GM12878 (cell line): ENCODE data around the gene LRP1. TPM values are rescaled to one million over a fixed set of nuclear protein-coding genes. Genes with fewer than 3 reads are reported as not detected.

Experiments used
- ATAC-seq: fragments of 200-7000 bp; cut with Tn5 transposase; 3 replicates; pipeline ENCODE4 v1.9.1; 2020; ENCODE audit warnings: mild to moderate bottlenecking, moderate library complexity
- BruUV-seq: library from RNA; stranded (reverse); fragments of 400-500 nt; replicated peaks from 2 replicates; lab custom pipeline; 2021; lab: Mats Ljungman, UMichigan
- CTCF ChIA-PET: fragments of 300-600 bp; sonication (Branson Sonifier 250); formaldehyde crosslinking; extraction: SDS; loops from one replicate; lab custom pipeline; 2021; ENCODE audit warnings: inconsistent platforms; lab: Yijun Ruan, JAX
- POLR2A ChIA-PET: fragments of 350-600 bp; formaldehyde crosslinking; extraction: SDS; loops from one replicate; lab custom pipeline; 2021; ENCODE audit warnings: inconsistent platforms; lab: Charles Lee
- RAD21 ChIA-PET: fragments of 300-600 bp; sonication (Branson Sonifier 250); formaldehyde crosslinking; loops from one replicate; lab custom pipeline; 2023; ENCODE audit warnings: antibody characterized with exemption; ENCODE audit not compliant: unreplicated experiment; lab: Charles Lee
- SMC1A ChIA-PET: fragments of 300-600 bp; sonication (Branson Sonifier 250); formaldehyde crosslinking; loops from one replicate; lab custom pipeline; 2023; ENCODE audit not compliant: unreplicated experiment, uncharacterized antibody; lab: Charles Lee
- DNase-seq: peaks from one replicate; pipeline ENCODE4 v3.0.0-alpha.2; 2011; ENCODE audit warnings: low read depth, low spot score
- FAIRE-seq: peaks from 3 replicates; lab custom pipeline; 2011; peaks lifted over from hg19 to GRCh38; lab: Jason Lieb, UNC
- H2AFZ ChIP-seq: 2 replicates; pipeline ENCODE4 v1.6.0; 2011; ENCODE audit warnings: low read depth, low read length, control low read depth; ENCODE audit not compliant: control insufficient read depth
- H3K27ac ChIP-seq: 2 replicates; pipeline ENCODE4 v1.5.1; 2011; ENCODE audit warnings: control low read depth; ENCODE audit not compliant: control insufficient read depth, insufficient read depth
- H3K27me3 ChIP-seq, 2 experiments: replicated peaks in 1 of 2; 2 replicates each; pipeline versions ENCODE4 v1.6.0 to v1.6.1; 2011; ENCODE audit warnings: low read length in 1 of 2; ENCODE audit not compliant: control insufficient read depth in 2 of 2, insufficient read depth in 2 of 2
- H3K36me3 ChIP-seq, 2 experiments: 2 replicates each; pipeline ENCODE4 v1.5.1; 2011; ENCODE audit warnings: low read length in 1 of 2; ENCODE audit not compliant: control insufficient read depth in 2 of 2, insufficient read depth in 2 of 2
- H3K4me1 ChIP-seq: 2 replicates; pipeline ENCODE4 v1.6.1; 2011; ENCODE audit warnings: mild to moderate bottlenecking, low read length, moderate library complexity, mixed read lengths; ENCODE audit not compliant: control insufficient read depth, insufficient read depth
- H3K4me2 ChIP-seq: 2 replicates; pipeline ENCODE4 v1.6.0; 2011; ENCODE audit warnings: control low read depth; ENCODE audit not compliant: control insufficient read depth, insufficient read depth
- H3K4me3 ChIP-seq: fragments of 200-600 bp; sonication (generic); 2 replicates; pipeline ENCODE4 v1.5.1; 2016
- H3K79me2 ChIP-seq: 2 replicates; pipeline ENCODE4 v1.6.0; 2011; ENCODE audit warnings: low read length; ENCODE audit not compliant: control insufficient read depth, insufficient read depth
- H3K9ac ChIP-seq: 2 replicates; pipeline ENCODE4 v1.8.0; 2011; ENCODE audit warnings: low read length, control low read depth, mixed read lengths; ENCODE audit not compliant: control insufficient read depth, insufficient read depth
- H3K9me3 ChIP-seq: replicated peaks from 3 replicates; pipeline ENCODE4 v1.5.1; 2011; ENCODE audit warnings: mild to moderate bottlenecking, low read length; ENCODE audit not compliant: control insufficient read depth, insufficient read depth
- H4K20me1 ChIP-seq: 2 replicates; pipeline ENCODE4 v1.6.0; 2011; ENCODE audit not compliant: control insufficient read depth, insufficient read depth
- CHD2 ChIP-seq: IDR thresholded peaks from 2 replicates; pipeline ENCODE4 v1.6.1; 2011; ENCODE audit warnings: low read depth, low read length, improper control_type of control experiment, borderline replicate concordance
- CREM ChIP-seq: IDR thresholded peaks from 2 replicates; pipeline ENCODE4 v1.6.1; 2014; ENCODE audit warnings: antibody characterized with exemption, low read depth
- EGR1 ChIP-seq, 2 experiments: IDR thresholded peaks; 1 replicate in 1 of 2; 2 replicates in 1 of 2; pipeline ENCODE4 v1.6.1; 2011 to 2012; ENCODE audit warnings: low read depth in 2 of 2, low read length in 2 of 2, borderline replicate concordance in 1 of 2, mild to moderate bottlenecking in 1 of 2, moderate library complexity in 1 of 2
- EP300 ChIP-seq, 2 experiments: fragments of 150-350 bp in 1 of 2; IDR thresholded peaks; 2 replicates each; pipeline ENCODE4 v1.6.1; 2011 to 2012; ENCODE audit warnings: low read depth in 2 of 2, low read length in 2 of 2, borderline replicate concordance in 1 of 2, improper control_type of control experiment in 1 of 2, inconsistent platforms in 1 of 2; ENCODE audit not compliant: control insufficient read depth in 1 of 2
- HDAC2 ChIP-seq: fragments of 200-600 bp; sonication (generic); IDR thresholded peaks from 2 replicates; pipeline ENCODE4 v1.6.1; 2017
- HDAC6 ChIP-seq: fragments of 200-600 bp; sonication (generic); IDR thresholded peaks from one replicate; pipeline ENCODE4 v1.8.0; 2017; ENCODE audit warnings: antibody characterized with exemption; ENCODE audit not compliant: unreplicated experiment
- KLF5 ChIP-seq: fragments of 450-650 bp; IDR thresholded peaks from 2 replicates; pipeline ENCODE4 v1.6.1; 2014; ENCODE audit warnings: mild to moderate bottlenecking; ENCODE audit not compliant: partially characterized antibody
- LARP7 ChIP-seq: fragments of 450-650 bp; IDR thresholded peaks from 2 replicates; pipeline ENCODE4 v1.6.1; 2017; ENCODE audit warnings: mild to moderate bottlenecking
- MXI1 ChIP-seq: fragments of 150-350 bp; IDR thresholded peaks from 2 replicates; pipeline ENCODE4 v1.6.1; 2011; ENCODE audit warnings: low read depth, mild to moderate bottlenecking, inconsistent platforms, low read length, improper control_type of control experiment
- NR2C1 ChIP-seq: fragments of 450-650 bp; IDR thresholded peaks from 2 replicates; pipeline ENCODE4 v1.6.1; 2017; ENCODE audit warnings: antibody characterized with exemption, mild to moderate bottlenecking, moderate library complexity
- POU2F2 ChIP-seq: IDR thresholded peaks from 3 replicates; pipeline ENCODE4 v1.6.1; 2011; ENCODE audit warnings: low read depth, mild to moderate bottlenecking, low read length, borderline replicate concordance
- SMAD5 ChIP-seq: IDR thresholded peaks from 2 replicates; pipeline ENCODE4 v1.6.1; 2016; ENCODE audit warnings: antibody characterized with exemption, low read depth
- SP1 ChIP-seq: IDR thresholded peaks from one replicate; pipeline ENCODE4 v1.6.1; 2011; ENCODE audit warnings: low read depth, low read length
- YBX1 ChIP-seq: fragments of 450-650 bp; IDR thresholded peaks from 2 replicates; pipeline ENCODE4 v1.6.1; 2016; ENCODE audit warnings: antibody characterized with exemption
- ZBED1 ChIP-seq: IDR thresholded peaks from 2 replicates; pipeline ENCODE4 v1.6.1; 2016; ENCODE audit warnings: borderline replicate concordance
- WGBS: methylation state at CpG from one replicate; pipeline ENCODE4 v1.1.6; 2016; ENCODE audit warnings: low lambda C conversion rate; ENCODE audit not compliant: insufficient replicate concordance, insufficient coverage; ENCODE audit errors: missing lambda C conversion rate; 5-methylcytosine and 5-hydroxymethylcytosine counted together
- in situ Hi-C: fragments of 300-500 bp; cut with MboI; formaldehyde crosslinking; loops from 9 replicates; pipeline ENCODE4 v1.14.3; 2018; ENCODE audit warnings: mixed read lengths
- intact Hi-C: fragments of 100-400 bp; cut with micrococcal nuclease; formaldehyde crosslinking; loops from one replicate; pipeline ENCODE4 v1.14.2; 2022; ENCODE audit not compliant: unreplicated experiment
- polyA plus RNA-seq, 11 experiments: library from polyadenylated mRNA; depleted of rRNA in 4 of 11; unstranded in 6 of 11; stranded (reverse) in 5 of 11; fragments of >200 nt; fragmentation: Nextera tagmentation in 4 of 11; fragmentation: Illumina TruSeq in 1 of 11; extraction: Ambion mirVana in 4 of 11; extraction: Trizol in 1 of 11; gene quantifications; 1 replicate in 1 of 11; 2 replicates in 10 of 11; pipeline versions ENCODE4 v1.2.1 to v1.2.3, GENCODE V29; 2011 to 2016; ENCODE audit warnings: inconsistent platforms in 2 of 11, missing spikeins in 2 of 11, low read depth in 1 of 11
- total RNA-seq, 4 experiments: library from RNA; depleted of rRNA in 3 of 4; stranded (reverse); fragments of >200 nt in 3 of 4; fragmentation: Illumina TruSeq in 1 of 4; extraction: Trizol in 1 of 4; gene quantifications; 2 replicates each; pipeline versions ENCODE4 v1.2.1 to v1.2.3, GENCODE V29; 2013 to 2021
- TF ChIP-seq, protein P1 (sequence below): fragments of 450-650 bp; IDR thresholded peaks from 2 replicates; pipeline ENCODE4 v1.6.1; 2017; ENCODE audit warnings: antibody characterized with exemption, mild to moderate bottlenecking, moderate library complexity

Gene LRP1
- total and polyA plus RNA-seq, 10 of the 15 experiments (the other 5 are each of a cell fraction or from before 2014, with no cell fraction given), result under 0.01 to 1.1 (median 0.20) TPM; not detected in 2

DNA sequence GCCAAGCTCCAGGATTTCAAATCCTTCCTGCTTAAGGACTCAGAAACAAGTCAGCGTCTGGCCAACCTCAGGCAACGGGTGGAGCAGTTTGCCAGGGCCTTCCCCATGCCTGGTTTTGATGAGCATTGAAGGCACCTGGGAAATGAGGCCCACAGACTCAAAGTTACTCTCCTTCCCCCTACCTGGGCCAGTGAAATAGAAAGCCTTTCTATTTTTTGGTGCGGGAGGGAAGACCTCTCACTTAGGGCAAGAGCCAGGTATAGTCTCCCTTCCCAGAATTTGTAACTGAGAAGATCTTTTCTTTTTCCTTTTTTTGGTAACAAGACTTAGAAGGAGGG lies 105.9 kb downstream of the LRP1 start (continued):
- TF ChIP-seq, protein P1, sequence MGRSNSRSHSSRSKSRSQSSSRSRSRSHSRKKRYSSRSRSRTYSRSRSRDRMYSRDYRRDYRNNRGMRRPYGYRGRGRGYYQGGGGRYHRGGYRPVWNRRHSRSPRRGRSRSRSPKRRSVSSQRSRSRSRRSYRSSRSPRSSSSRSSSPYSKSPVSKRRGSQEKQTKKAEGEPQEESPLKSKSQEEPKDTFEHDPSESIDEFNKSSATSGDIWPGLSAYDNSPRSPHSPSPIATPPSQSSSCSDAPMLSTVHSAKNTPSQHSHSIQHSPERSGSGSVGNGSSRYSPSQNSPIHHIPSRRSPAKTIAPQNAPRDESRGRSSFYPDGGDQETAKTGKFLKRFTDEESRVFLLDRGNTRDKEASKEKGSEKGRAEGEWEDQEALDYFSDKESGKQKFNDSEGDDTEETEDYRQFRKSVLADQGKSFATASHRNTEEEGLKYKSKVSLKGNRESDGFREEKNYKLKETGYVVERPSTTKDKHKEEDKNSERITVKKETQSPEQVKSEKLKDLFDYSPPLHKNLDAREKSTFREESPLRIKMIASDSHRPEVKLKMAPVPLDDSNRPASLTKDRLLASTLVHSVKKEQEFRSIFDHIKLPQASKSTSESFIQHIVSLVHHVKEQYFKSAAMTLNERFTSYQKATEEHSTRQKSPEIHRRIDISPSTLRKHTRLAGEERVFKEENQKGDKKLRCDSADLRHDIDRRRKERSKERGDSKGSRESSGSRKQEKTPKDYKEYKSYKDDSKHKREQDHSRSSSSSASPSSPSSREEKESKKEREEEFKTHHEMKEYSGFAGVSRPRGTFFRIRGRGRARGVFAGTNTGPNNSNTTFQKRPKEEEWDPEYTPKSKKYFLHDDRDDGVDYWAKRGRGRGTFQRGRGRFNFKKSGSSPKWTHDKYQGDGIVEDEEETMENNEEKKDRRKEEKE, result no peak
- no peak for TF ChIP-seq SMAD5
- TF ChIP-seq EP300 (IDR thresholded peaks at IDR 0.05; ENCODE audit: borderline replicate concordance in 1 of 2, control insufficient read depth in 1 of 2, low read depth in 2 of 2, low read length in 2 of 2), result no peak
- TF ChIP-seq CREM, result no peak
- TF ChIP-seq NR2C1, result no peak
- TF ChIP-seq CHD2, result no peak
- TF ChIP-seq, all 136 proteins: peak for 0

DNA sequence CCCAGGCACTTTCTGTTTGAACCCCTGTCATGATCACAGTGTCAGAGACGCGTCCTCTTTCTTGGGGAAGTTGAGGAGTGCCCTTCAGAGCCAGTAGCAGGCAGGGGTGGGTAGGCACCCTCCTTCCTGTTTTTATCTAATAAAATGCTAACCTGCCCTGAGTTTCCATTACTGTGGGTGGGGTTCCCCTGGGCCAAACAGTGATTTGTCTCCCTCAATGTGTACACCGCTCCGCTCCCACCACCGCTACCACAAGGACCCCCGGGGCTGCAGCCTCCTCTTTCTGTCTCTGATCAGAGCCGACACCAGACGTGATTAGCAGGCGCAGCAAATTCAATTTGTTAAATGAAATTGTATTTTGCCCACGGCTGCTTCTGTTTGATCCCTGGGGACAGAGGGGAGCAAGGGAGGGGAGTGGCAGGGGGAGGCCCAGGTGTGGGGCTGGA lies 106.3 kb downstream of the LRP1 start:
- ChIA-PET SMC1A (no interaction called here), RAD21 (no interaction called here), POLR2A (no interaction called here), CTCF (no interaction called here)
- in situ Hi-C loops (no loop called here), intact Hi-C loops (no loop called here)
- H3K4me2 ChIP-seq, result no peak overlapping the region
- no peak overlapping the region for H2AFZ ChIP-seq
- BruUV-seq, result no TSS peak
- no peaks in the 10 kb centered on the region for H4K20me1 ChIP-seq
- H3K79me2 ChIP-seq, result peaks cover 21% of the 10 kb centered on the region
- no peak overlapping the region for H3K4me3 ChIP-seq
- peaks cover 31% of the 10 kb centered on the region for H3K4me1 ChIP-seq
- 52% methylated on average over 10 of the region's 10 CpGs for WGBS
- peaks cover 0 to 3% of the 10 kb centered on the region in 2 experiments; a peak in 1 of 4 replicates for H3K27me3 ChIP-seq
- FAIRE-seq (no peak), ATAC-seq (no peak), DNase-seq (no peak)
- no peak overlapping the region for H3K27ac ChIP-seq
- H3K9ac ChIP-seq, result no peak overlapping the region
- TF ChIP-seq POU2F2 (no peak), SP1 (no peak), KLF5 (no peak), HDAC6 (no peak), HDAC2 (no peak), MXI1 (no peak), LARP7 (no peak), ZBED1 (no peak), YBX1 (no peak), EGR1 (IDR thresholded peaks at IDR 0.05; ENCODE audit: borderline replicate concordance in 1 of 2, low read depth in 2 of 2, low read length in 2 of 2) (no peak)
- peaks cover 23 to 28% of the 10 kb centered on the region in 2 experiments for H3K36me3 ChIP-seq
- no peaks in the 10 kb centered on the region for H3K9me3 ChIP-seq
